ENCODE measurements around the gene SYNE4.

SYNE4 gene, protein sequence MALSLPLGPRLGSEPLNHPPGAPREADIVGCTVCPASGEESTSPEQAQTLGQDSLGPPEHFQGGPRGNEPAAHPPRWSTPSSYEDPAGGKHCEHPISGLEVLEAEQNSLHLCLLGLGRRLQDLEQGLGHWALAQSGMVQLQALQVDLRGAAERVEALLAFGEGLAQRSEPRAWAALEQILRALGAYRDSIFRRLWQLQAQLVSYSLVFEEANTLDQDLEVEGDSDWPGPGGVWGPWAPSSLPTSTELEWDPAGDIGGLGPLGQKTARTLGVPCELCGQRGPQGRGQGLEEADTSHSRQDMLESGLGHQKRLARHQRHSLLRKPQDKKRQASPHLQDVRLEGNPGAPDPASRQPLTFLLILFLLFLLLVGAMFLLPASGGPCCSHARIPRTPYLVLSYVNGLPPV

DNA sequence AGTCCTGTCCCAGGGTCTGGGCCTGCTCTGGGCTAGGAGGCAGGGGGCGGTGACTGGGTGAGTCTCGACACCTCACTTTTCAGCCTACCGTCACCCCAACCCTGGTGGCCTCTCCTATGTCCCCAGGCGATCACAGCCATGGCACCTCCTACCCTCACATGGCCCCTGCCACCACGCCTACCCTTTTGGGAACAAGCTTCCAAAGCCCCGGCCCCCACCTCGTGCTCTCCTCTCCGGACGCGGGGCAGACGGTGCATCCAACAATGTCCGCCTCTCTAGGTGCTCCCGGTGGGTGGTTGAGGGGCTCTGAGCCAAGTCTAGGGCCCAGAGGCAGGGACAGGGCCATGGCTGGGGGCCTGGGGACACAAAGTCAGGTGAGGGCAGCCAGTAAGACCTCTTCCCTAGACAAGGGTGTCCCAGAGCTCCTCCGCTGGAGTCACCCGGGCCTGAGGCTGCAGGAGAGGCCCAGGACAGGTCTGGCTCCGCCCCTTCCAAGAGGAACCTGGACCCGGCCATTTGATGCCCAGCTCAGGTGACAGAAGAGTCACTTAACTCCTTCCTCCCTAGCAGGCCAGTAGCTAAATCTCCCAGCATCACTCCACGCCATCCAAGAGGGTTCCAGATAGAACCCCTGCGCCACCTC, at the start of gene SYNE4:
SYNE4 (minus strand) TSS at position 478 of the 643 bp plus-strand sequence; CDS start at position 346, 132 bp downstream.
- Histone ChIP-seq H3K9ac (peak within 1 kb of the TSS in 7 of 11 experiments; percentile 15 to 59 (median 46); a peak in 6 of 22 replicates), H3K4me3 (peak within 1 kb of the TSS in 6 of 10 experiments; percentile 24 to 55 (median 36); a peak in 11 of 20 replicates)

DNA sequence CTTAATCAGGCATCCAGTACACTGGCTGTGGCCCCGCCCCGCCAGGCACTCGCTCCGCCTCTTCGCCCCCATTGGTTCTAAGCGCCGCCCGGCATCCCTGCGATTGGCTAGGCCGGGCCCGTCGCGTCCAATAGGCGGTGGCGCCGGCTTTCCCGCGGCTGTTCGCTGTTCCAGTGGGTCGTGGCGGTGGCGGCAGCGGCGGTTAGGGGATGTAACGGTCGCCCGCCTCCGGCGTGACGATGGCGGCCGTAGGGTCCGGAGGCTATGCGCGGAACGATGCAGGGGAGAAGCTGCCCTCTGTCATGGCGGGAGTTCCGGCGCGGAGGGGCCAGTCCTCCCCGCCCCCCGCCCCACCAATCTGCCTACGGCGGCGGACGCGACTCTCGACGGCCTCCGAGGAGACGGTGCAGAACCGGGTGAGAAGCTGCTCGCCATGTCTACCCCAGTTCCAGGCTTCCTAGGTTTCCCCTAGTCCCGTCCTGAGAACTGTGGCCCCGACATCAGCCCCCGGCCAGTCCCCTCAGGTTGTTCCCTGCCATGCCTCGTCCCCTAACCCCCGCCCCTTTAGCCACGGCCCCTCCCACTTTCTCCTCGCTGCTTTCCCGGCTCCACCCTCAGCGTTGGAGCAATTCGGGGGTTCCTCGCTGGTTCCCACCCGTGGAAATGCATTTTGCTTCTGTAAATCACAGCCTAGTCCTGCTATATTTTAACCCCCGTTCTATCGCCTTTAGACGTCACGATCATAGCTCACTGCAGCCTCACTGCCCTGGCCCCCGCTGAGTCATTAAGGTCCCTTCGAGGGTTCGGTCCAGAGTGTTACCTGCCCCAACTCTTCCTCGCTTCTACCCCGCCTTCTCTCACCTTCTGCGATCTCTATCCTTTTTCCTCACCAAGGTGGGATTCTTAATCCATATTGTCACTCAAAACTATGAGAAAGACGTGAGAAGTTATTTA, 46.4 kb upstream of the SYNE4 start, which contains the start of gene WDR62:
WDR62 (plus strand) TSS at position 165 of the 954 bp plus-strand sequence; CDS start at position 240, 75 bp downstream.
- peak within 1 kb of the TSS; percentile 86 to 96 (median 92) for H3K27ac ChIP-seq

More for the DNA sequence above, at the start of gene SYNE4:
- no peak within 1 kb of the TSS for H3K27ac ChIP-seq
- H3K9me3 ChIP-seq (replicated peaks in 1 of 11) = no peaks in the 10 kb centered on the region
- peak within 1 kb of the TSS; percentile 46 to 77 (median 63) for H3K4me2 ChIP-seq
- TF ChIP-seq Cebpa-rat (IDR thresholded peaks at IDR 0.05) = no peak
- peaks cover 0 to 11% (median under 1%) of the 10 kb centered on the region in 11 experiments; a peak in 5 of 22 replicates for H3K36me3 ChIP-seq
- H4K20me1 ChIP-seq = peaks cover 0 to 22% (median 0%) of the 10 kb centered on the region in 11 experiments; a peak in 5 of 22 replicates
- peaks cover 6 to 18% (median 11%) of the 10 kb centered on the region in 10 experiments; a peak in 19 of 20 replicates for H3K4me1 ChIP-seq
- H3K27me3 ChIP-seq = peaks cover 0 to 20% (median 10%) of the 10 kb centered on the region in 11 experiments; a peak in 14 of 22 replicates

DNA sequence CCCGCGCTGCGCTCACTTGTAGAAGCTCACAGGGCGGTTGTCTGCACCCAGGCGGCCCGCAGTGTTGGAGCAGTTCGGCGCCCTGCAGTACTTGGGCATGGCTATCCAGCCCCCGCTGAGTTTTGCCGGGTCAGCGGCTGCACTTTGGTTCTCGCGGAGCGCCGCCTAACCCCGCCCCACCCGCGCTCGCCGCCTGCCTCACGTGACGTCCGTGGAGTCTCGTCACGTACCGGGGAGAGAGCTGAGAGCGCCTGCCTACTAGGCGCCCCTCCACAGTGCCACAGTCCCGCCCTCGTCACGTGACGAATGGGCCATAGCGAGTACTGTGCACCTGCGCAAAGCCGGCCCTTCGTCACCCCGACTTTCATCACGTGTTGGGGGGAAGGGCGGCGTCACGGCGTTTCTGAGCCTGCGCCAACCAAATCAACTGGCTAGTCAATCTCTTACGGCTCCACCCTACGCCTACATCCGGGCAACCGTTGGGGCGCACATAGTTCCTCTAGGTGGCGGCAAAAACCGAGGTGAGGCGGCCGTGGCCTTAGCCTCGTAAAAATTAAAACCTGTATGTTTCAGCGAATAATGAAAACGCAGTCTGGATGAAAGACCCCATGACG, 45.6 kb upstream of the SYNE4 start, which contains the start of gene THAP8:
THAP8 (minus strand) TSS at position 167 of the 614 bp plus-strand sequence; CDS start at position 99, 68 bp downstream.
- no peak for TF ChIP-seq Cebpa-rat (IDR thresholded peaks at IDR 0.05)
- peak within 1 kb of the TSS; percentile 77 to 99 (median 90) for H3K4me2 ChIP-seq
- peak within 1 kb of the TSS; percentile 83 to 94 (median 90) for H3K9ac ChIP-seq
- H4K20me1 ChIP-seq = peaks cover 0 to 38% (median 31%) of the 10 kb centered on the region in 11 experiments; a peak in 14 of 22 replicates
- no peaks in the 10 kb centered on the region for H3K9me3 ChIP-seq (replicated peaks in 1 of 11)
- H3K4me3 ChIP-seq = peak within 1 kb of the TSS; percentile 72 to 88 (median 80)
- no peaks in the 10 kb centered on the region for H3K27me3 ChIP-seq
- H3K27ac ChIP-seq = peak within 1 kb of the TSS; percentile 86 to 96 (median 92)
- H3K4me1 ChIP-seq = peaks cover 34 to 39% (median 36%) of the 10 kb centered on the region in 10 experiments
- peaks cover 0 to 29% (median 20%) of the 10 kb centered on the region in 11 experiments; a peak in 19 of 22 replicates for H3K36me3 ChIP-seq

More for the DNA sequence above, 46.4 kb upstream of the SYNE4 start, which contains the start of gene WDR62:
- Histone ChIP-seq H3K9me3 (replicated peaks in 1 of 11) (no peaks in the 10 kb centered on the region), H3K27me3 (no peaks in the 10 kb centered on the region), H3K36me3 (peaks cover 0 to 37% (median 28%) of the 10 kb centered on the region in 11 experiments; a peak in 20 of 22 replicates), H4K20me1 (peaks cover 0 to 46% (median 35%) of the 10 kb centered on the region in 11 experiments; a peak in 14 of 22 replicates), H3K9ac (peak within 1 kb of the TSS; percentile 83 to 94 (median 90)), H3K4me1 (peaks cover 34 to 39% (median 36%) of the 10 kb centered on the region in 10 experiments), H3K4me2 (peak within 1 kb of the TSS; percentile 77 to 99 (median 90)), H3K4me3 (peak within 1 kb of the TSS; percentile 72 to 88 (median 80))
- no peak for TF ChIP-seq Cebpa-rat (IDR thresholded peaks at IDR 0.05)

DNA sequence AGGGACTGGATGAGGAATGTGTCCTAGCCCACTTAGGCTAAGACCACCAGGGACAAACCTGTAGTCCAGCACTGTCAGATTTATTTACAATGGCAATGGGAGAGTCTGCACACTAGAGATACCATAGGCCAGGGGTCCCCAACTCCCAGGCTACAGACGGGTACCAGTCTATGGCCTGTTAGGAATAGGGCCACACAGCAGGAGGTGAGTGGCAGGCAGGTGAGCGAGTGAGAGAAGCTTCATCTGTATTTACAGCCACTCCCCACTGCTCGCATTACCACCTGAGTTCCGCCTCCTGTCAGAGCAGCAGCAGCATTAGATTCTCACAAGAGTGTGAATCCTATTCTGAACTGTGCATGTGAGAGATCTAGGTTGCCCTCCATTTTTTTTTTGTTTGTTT, 43.0 kb upstream of the SYNE4 start:
- Histone ChIP-seq H3K4me3 (no peak overlapping the region), H3K9me3 (replicated peaks in 1 of 11) (no peaks in the 10 kb centered on the region), H3K27me3 (no peaks in the 10 kb centered on the region), H3K27ac (no peak overlapping the region), H4K20me1 (peaks cover 0 to 14% (median 5%) of the 10 kb centered on the region in 11 experiments; a peak in 12 of 22 replicates), H3K36me3 (peaks cover 0 to 4% (median 0%) of the 10 kb centered on the region in 11 experiments; a peak in 7 of 22 replicates), H3K4me2 (no peak overlapping the region), H3K9ac (0 out of 22 replicates have a peak overlapping the region, but pooled peaks of 1 of the 11 experiments have one; percentile 15), H3K4me1 (peaks cover 24 to 30% (median 26%) of the 10 kb centered on the region in 10 experiments)
- TF ChIP-seq Cebpa-rat (IDR thresholded peaks at IDR 0.05) = no peak

DNA sequence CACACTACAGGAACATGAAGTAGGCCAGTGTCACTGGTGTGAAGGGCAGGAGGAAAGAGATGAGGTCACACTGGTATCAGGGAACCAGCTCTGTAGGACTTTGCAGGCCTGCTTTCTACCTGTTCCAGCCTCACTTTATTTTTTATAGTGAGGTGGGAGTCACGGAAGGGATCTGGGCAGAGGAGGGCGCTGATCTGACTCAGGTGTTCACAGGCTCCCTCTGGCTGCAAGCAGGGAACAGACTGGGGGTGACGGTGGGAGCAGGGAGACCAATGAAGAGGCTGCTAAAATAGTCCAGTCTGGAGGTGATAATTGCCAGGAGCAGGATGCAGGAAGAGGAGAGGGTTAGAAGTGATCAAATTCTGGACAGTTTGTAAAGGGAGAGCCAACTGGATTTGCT, 42.6 kb upstream of the SYNE4 start:
- H3K36me3 ChIP-seq = peaks cover 0 to 6% (median 0%) of the 10 kb centered on the region in 11 experiments; a peak in 3 of 22 replicates
- no peak for TF ChIP-seq Cebpa-rat (IDR thresholded peaks at IDR 0.05)
- H3K4me3 ChIP-seq = no peak overlapping the region
- no peaks in the 10 kb centered on the region for H3K27me3 ChIP-seq
- H3K9me3 ChIP-seq (replicated peaks in 1 of 11) = no peaks in the 10 kb centered on the region
- no peak overlapping the region for H3K27ac ChIP-seq
- H3K9ac ChIP-seq = 0 out of 22 replicates have a peak overlapping the region, but pooled peaks of 2 of the 11 experiments have one; percentile 9 to 15
- H3K4me2 ChIP-seq = no peak overlapping the region
- H3K4me1 ChIP-seq = peaks cover 19 to 26% (median 22%) of the 10 kb centered on the region in 10 experiments
- H4K20me1 ChIP-seq = peaks cover 0 to 10% (median 3%) of the 10 kb centered on the region in 11 experiments; a peak in 11 of 22 replicates

DNA sequence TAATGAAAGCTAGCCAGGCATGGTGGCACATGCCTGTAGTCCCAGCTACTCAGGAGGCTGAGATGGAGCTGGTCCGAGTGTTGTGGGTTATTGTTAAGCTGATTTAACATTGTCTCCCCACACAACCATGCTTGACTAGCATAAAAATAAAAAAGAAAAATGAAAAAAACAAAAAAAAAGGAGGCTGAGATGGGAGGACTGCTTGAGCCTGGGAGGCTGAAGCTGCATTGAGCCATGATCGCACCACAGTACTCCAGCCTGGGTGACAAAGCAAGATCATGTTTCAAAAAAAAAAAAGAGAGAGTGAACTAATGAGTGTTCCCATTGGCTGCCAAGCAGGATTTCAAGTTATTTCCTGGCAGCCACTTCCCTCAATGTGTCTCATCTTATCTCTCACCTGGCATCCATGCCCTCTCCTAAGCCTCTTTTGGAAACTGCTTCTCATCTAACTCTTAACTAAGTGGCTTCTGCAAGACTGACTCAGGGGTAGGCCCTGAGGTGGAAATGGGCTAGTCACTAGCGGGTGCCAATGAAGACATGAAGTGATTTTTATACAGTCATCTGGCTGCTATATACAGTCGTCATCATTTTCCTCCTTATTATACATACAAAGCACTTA, 40.6 kb upstream of the SYNE4 start:
- no peak overlapping the region for H3K27ac ChIP-seq
- no peak overlapping the region for H3K4me2 ChIP-seq
- H3K27me3 ChIP-seq = no peaks in the 10 kb centered on the region
- no peak overlapping the region for H3K9ac ChIP-seq
- peaks cover 9 to 15% (median 12%) of the 10 kb centered on the region in 10 experiments for H3K4me1 ChIP-seq
- peaks cover 0 to 11% (median 4%) of the 10 kb centered on the region in 11 experiments; a peak in 6 of 22 replicates for H3K36me3 ChIP-seq
- no peak for TF ChIP-seq Cebpa-rat (IDR thresholded peaks at IDR 0.05)
- H4K20me1 ChIP-seq = no peaks in the 10 kb centered on the region
- H3K4me3 ChIP-seq = no peak overlapping the region
- H3K9me3 ChIP-seq (replicated peaks in 1 of 11) = no peaks in the 10 kb centered on the region

DNA sequence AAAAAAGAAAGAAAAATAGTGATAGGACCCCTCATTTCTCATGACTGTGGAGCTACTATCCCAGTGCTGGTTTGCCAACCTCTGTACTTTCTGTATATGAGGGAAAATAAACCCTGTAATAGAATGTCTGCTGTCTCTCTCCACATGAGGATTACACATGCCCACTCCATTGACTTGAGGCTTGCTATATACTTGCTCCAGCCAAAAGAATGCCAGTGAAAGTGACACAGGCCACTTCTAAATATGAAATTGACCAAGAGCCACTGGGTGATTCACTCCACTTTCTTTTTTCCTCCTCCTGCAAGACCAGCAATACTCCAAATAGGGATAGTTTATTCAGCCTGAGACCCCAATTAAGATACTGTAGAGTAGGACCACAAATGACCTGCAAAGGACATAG, 39.2 kb upstream of the SYNE4 start:
- Histone ChIP-seq H3K9ac (no peak overlapping the region), H3K4me1 (peaks cover 3 to 7% (median 6%) of the 10 kb centered on the region in 10 experiments), H3K36me3 (peaks cover 0 to 11% (median 4%) of the 10 kb centered on the region in 11 experiments; a peak in 6 of 22 replicates), H3K9me3 (replicated peaks in 1 of 11) (no peaks in the 10 kb centered on the region), H3K27ac (no peak overlapping the region), H3K4me3 (no peak overlapping the region), H3K27me3 (no peaks in the 10 kb centered on the region), H3K4me2 (no peak overlapping the region), H4K20me1 (no peaks in the 10 kb centered on the region)
- no peak for TF ChIP-seq Cebpa-rat (IDR thresholded peaks at IDR 0.05)
